GM06990 (cell line): Measurements from ENCODE around the gene FGFBP2.

ENCODE experiments used
- DNase-seq: peaks from one replicate; pipeline ENCODE4 v3.0.0-alpha.2; 2011; ENCODE audit not compliant: insufficient read length; ENCODE audit errors: extremely low read depth
- H3K27me3 ChIP-seq: replicated peaks from 2 replicates; pipeline ENCODE4 v1.6.0; 2011; ENCODE audit warnings: low read length; ENCODE audit not compliant: control insufficient read depth, insufficient read depth
- H3K36me3 ChIP-seq: 2 replicates; pipeline ENCODE4 v1.5.1; 2011; ENCODE audit warnings: low read length; ENCODE audit not compliant: control insufficient read depth, insufficient read depth
- H3K4me3 ChIP-seq: replicated peaks from 2 replicates; pipeline ENCODE4 v1.5.1; 2011; ENCODE audit warnings: low read depth, mild to moderate bottlenecking, control low read depth, low read length
- TF ChIP-seq, protein P1 (sequence below): IDR thresholded peaks from 2 replicates; pipeline ENCODE4 v1.5.1; 2011; ENCODE audit warnings: low read length, control low read depth, mild to moderate bottlenecking, inconsistent platforms; ENCODE audit not compliant: insufficient read depth, poor library complexity, severe bottlenecking

Gene FGFBP2

DNA sequence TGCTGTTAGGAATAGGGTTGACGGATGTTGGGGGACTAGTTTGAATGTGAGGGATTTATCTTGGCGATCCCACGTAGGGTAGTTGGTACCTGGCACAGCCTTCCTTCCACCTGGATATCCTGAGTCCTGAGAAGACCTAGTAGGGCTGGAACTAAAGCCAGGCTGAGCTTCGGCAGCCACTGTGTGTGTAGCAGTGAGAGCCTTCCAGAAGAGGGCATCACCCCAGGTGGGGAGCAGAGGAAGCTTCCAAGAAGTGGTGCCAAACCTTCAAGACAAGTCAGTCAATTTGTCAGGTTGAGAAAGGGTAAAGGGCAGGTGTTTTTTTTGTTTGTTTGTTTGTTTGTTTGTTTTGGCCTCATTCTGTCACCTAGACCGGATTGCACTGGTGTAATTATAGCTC, 1.2 kb upstream of the FGFBP2 start:
- H3K27me3 ChIP-seq = no peaks in the 10 kb centered on the region; the same call in 1 of the 2 replicates
- TF ChIP-seq, protein P1, sequence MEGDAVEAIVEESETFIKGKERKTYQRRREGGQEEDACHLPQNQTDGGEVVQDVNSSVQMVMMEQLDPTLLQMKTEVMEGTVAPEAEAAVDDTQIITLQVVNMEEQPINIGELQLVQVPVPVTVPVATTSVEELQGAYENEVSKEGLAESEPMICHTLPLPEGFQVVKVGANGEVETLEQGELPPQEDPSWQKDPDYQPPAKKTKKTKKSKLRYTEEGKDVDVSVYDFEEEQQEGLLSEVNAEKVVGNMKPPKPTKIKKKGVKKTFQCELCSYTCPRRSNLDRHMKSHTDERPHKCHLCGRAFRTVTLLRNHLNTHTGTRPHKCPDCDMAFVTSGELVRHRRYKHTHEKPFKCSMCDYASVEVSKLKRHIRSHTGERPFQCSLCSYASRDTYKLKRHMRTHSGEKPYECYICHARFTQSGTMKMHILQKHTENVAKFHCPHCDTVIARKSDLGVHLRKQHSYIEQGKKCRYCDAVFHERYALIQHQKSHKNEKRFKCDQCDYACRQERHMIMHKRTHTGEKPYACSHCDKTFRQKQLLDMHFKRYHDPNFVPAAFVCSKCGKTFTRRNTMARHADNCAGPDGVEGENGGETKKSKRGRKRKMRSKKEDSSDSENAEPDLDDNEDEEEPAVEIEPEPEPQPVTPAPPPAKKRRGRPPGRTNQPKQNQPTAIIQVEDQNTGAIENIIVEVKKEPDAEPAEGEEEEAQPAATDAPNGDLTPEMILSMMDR = peak; percentile 6
- no peaks in the 10 kb centered on the region for H3K36me3 ChIP-seq
- H3K4me3 ChIP-seq = no peak overlapping the region
- DNase-seq = no peak

DNA sequence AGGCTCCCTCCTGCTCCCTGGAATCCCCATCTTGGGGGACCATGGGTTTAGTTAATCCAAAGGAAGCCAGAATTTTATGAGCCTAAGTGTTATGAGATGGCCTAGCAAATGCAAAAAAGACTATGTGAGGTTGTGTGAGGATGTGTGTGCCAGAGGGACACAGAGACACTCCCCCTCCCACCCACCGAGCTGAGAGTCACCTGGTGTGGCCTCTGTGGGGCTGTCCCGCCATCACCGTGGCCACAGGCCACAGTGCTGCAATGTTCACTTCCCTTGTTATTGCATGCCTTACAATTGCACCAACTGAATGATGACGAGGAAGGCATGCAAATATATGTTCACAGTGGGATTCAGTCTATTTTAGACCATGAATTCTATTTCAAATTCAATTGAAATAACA, 601 bp upstream of the FGFBP2 start:
- no peaks in the 10 kb centered on the region; the same call in 1 of the 2 replicates for H3K27me3 ChIP-seq
- DNase-seq = no peak
- no peaks in the 10 kb centered on the region for H3K36me3 ChIP-seq
- no peak overlapping the region for H3K4me3 ChIP-seq
- TF ChIP-seq, protein P1 = no peak

DNA sequence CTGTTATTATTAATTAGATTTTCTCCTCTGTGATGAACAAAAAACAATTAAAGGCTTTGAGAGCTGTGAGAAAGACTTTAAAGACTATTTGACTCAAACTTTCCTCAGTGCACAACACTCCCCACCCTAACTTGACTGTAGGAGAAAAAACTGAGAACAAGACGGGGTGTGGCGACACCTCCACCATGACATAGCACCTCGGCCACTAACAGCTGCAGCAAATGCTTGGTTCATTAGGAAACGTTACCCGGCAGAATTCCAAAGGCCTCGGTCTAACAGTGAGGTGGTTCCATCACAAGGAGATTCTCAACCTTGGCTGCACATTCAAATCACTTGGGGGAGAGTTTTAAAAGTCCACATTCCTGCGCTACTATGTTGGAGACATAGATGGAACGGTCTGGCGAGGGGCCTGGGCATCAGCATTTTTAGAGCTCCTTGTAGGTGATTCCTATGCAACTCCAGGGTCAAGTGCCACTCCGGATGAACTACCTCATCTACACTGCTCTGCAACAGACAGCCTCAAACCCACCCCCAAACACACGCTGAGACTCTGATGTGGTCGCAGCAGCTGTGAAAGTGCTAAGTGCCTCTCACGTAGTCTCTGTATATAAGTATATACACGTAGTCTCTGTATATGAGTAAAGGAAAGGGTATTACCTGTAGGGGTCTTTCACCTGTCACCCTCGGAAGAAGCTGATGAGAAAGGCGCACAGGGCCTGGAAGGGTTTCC, 1.0 kb downstream of the FGFBP2 start:
- TF ChIP-seq, protein P1 = no peak
- Histone ChIP-seq H3K4me3 (no peak overlapping the region), H3K27me3 (no peaks in the 10 kb centered on the region; the same call in 1 of the 2 replicates), H3K36me3 (no peaks in the 10 kb centered on the region)
- DNase-seq = no peak

DNA sequence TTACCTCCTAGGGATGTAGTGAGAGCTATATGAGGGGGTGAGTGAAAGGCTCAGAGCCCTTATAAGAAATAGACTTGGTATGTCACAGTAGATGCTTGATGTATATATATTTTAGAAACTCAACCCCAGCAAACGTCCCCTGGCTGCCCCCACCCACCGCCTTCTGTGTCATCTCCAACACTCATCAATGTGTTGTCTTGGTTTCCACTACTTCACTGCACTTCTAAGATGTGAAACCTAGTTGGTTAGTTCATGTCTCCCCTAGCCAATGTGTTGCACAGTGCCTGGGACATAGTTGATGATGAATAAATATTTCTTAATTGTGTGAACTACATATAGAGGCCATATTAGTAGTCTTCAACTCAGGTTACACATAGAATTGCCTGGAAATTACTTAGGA, 4.4 kb downstream of the FGFBP2 start:
- TF ChIP-seq, protein P1 = no peak
- no peak for DNase-seq
- H3K36me3 ChIP-seq = no peaks in the 10 kb centered on the region
- H3K4me3 ChIP-seq = no peak overlapping the region
- H3K27me3 ChIP-seq = no peaks in the 10 kb centered on the region

DNA sequence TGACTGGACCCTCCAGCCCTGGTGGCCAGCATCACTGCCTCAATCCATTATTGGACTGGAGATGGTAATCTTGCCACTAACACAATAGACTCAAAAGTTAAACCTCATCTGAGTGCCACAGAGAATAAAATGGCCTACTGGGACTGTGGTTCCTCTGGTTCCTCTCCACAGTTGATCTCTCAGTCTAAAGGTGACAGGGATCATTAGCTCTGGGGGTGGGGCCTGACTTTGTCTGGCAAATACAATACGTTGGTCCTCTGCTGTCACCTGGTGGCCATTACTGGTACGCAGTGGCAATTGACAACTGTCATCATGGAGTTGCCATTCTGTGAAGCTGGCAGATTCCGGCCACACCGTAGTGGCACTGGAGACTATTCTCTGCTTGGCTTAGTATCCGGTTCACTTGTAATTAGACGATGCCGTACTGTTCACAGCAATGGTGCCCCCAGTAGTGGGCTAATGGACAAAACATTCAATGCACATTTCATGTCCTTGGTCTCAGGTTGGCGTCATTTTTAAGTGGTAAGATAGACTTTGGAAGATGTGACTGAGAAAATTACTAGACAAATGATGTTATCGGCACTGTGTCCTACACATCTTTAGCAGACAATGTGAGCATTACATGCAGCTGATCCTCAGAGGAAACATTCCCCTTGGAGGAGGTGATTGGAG, 6.7 kb downstream of the FGFBP2 start:
- TF ChIP-seq, protein P1 = peak; percentile 89
- peak; percentile 27 for DNase-seq
- no peak overlapping the region for H3K4me3 ChIP-seq

More for the DNA sequence above, 6.7 kb downstream of the FGFBP2 start:
- H3K27me3 ChIP-seq = no peaks in the 10 kb centered on the region
- H3K36me3 ChIP-seq = no peaks in the 10 kb centered on the region
